OCI-LY1 (cell line): ENCODE data around the gene GOLM1.

ENCODE experiments used
- H2AFZ ChIP-seq: fragments of 200-600 bp; sonication (generic), shearing (Covaris generic); 2 replicates; pipeline ENCODE4 v1.6.0; 2014; ENCODE audit warnings: antibody characterized with exemption, mild to moderate bottlenecking, low read length
- H3F3A ChIP-seq: fragments of 200-600 bp; sonication (generic), shearing (Covaris generic); 2 replicates; pipeline ENCODE4 v1.6.0; 2014; ENCODE audit warnings: mild to moderate bottlenecking, antibody characterized with exemption, low read length, moderate library complexity; ENCODE audit not compliant: insufficient read depth
- H3K27ac ChIP-seq: fragments of 200-600 bp; sonication (generic); 2 replicates; pipeline ENCODE4 v1.5.1; 2014; ENCODE audit warnings: low read length, mixed run types, mild to moderate bottlenecking, low read depth; ENCODE audit not compliant: poor library complexity, severe bottlenecking
- H3K27me3 ChIP-seq: fragments of 200-600 bp; sonication (generic); 2 replicates; pipeline ENCODE4 v1.6.0; 2014; ENCODE audit warnings: antibody characterized with exemption, mild to moderate bottlenecking, low read length, moderate library complexity; ENCODE audit not compliant: insufficient read depth
- H3K36me3 ChIP-seq: fragments of 200-600 bp; sonication (generic); 2 replicates; pipeline ENCODE4 v1.6.1; 2014; ENCODE audit warnings: mild to moderate bottlenecking, antibody characterized with exemption, low read length, moderate library complexity, mixed read lengths; ENCODE audit not compliant: insufficient read depth
- H3K4me1 ChIP-seq: fragments of 200-600 bp; sonication (generic); 2 replicates; pipeline ENCODE4 v1.5.1; 2014; ENCODE audit warnings: mild to moderate bottlenecking, low read length, moderate library complexity; ENCODE audit not compliant: insufficient read depth, severe bottlenecking
- H3K4me2 ChIP-seq: fragments of 200-600 bp; sonication (generic), shearing (Covaris generic); 2 replicates; pipeline ENCODE4 v1.6.1; 2014; ENCODE audit warnings: low read length
- H3K4me3 ChIP-seq: fragments of 200-600 bp; sonication (generic); 2 replicates; pipeline ENCODE4 v1.5.1; 2014; ENCODE audit warnings: low read length, low read depth, mild to moderate bottlenecking, mixed read lengths; ENCODE audit not compliant: poor library complexity, severe bottlenecking
- H3K79me2 ChIP-seq: fragments of 200-600 bp; shearing (Covaris generic); 2 replicates; pipeline ENCODE4 v1.6.1; 2016; ENCODE audit warnings: mixed run types, low read length, mixed read lengths; ENCODE audit not compliant: insufficient read depth
- H3K9ac ChIP-seq: fragments of 200-600 bp; sonication (generic), shearing (Covaris generic); 2 replicates; pipeline ENCODE4 v1.6.1; 2014; ENCODE audit warnings: mild to moderate bottlenecking, low read length, mixed read lengths
- H3K9me2 ChIP-seq: fragments of 200-600 bp; sonication (generic), shearing (Covaris generic); 2 replicates; pipeline ENCODE4 v1.6.1; 2014; ENCODE audit warnings: low read depth, mild to moderate bottlenecking, low read length, mixed read lengths
- H3K9me3 ChIP-seq: fragments of 200-600 bp; shearing (Covaris generic); 2 replicates; pipeline ENCODE4 v1.6.1; 2014; ENCODE audit warnings: low read length, mixed read lengths
- H4K20me1 ChIP-seq: fragments of 200-600 bp; sonication (generic), shearing (Covaris generic); 2 replicates; pipeline ENCODE4 v1.6.0; 2016; ENCODE audit warnings: mild to moderate bottlenecking, low read length; ENCODE audit not compliant: insufficient read depth
- EZH2 ChIP-seq: fragments of 200-600 bp; sonication (generic), shearing (Covaris generic); IDR thresholded peaks from 2 replicates; pipeline ENCODE4 v1.8.0; 2017; ENCODE audit warnings: borderline replicate concordance, mixed run types, mild to moderate bottlenecking, antibody characterized with exemption, low read length, moderate library complexity, mixed read lengths
- TF ChIP-seq, protein P1 (sequence below): fragments of 200-600 bp; sonication (generic), shearing (Covaris generic); IDR thresholded peaks from 2 replicates; pipeline ENCODE4 v1.5.1; 2017; ENCODE audit warnings: mild to moderate bottlenecking, antibody characterized with exemption, low read length, moderate library complexity, mixed read lengths

The GOLM1 gene

GRCh38 chr9:86119457-86119856, 20.1 kb upstream of the GOLM1 start:
- Histone ChIP-seq H3K9ac (no peak overlapping the region), H3K4me1 (no peaks in the 10 kb centered on the region), H3K36me3 (no peaks in the 10 kb centered on the region), H3K4me3 (no peak overlapping the region), H3K27me3 (no peaks in the 10 kb centered on the region), H3K27ac (no peak overlapping the region), H3K79me2 (no peaks in the 10 kb centered on the region), H3F3A (no peaks in the 10 kb centered on the region), H3K4me2 (no peak overlapping the region), H3K9me3 (no peaks in the 10 kb centered on the region), H2AFZ (no peak overlapping the region), H4K20me1 (no peaks in the 10 kb centered on the region), H3K9me2 (no peaks in the 10 kb centered on the region)
- TF ChIP-seq EZH2, result no peak
- TF ChIP-seq, protein P1, sequence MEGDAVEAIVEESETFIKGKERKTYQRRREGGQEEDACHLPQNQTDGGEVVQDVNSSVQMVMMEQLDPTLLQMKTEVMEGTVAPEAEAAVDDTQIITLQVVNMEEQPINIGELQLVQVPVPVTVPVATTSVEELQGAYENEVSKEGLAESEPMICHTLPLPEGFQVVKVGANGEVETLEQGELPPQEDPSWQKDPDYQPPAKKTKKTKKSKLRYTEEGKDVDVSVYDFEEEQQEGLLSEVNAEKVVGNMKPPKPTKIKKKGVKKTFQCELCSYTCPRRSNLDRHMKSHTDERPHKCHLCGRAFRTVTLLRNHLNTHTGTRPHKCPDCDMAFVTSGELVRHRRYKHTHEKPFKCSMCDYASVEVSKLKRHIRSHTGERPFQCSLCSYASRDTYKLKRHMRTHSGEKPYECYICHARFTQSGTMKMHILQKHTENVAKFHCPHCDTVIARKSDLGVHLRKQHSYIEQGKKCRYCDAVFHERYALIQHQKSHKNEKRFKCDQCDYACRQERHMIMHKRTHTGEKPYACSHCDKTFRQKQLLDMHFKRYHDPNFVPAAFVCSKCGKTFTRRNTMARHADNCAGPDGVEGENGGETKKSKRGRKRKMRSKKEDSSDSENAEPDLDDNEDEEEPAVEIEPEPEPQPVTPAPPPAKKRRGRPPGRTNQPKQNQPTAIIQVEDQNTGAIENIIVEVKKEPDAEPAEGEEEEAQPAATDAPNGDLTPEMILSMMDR, result no peak

DNA sequence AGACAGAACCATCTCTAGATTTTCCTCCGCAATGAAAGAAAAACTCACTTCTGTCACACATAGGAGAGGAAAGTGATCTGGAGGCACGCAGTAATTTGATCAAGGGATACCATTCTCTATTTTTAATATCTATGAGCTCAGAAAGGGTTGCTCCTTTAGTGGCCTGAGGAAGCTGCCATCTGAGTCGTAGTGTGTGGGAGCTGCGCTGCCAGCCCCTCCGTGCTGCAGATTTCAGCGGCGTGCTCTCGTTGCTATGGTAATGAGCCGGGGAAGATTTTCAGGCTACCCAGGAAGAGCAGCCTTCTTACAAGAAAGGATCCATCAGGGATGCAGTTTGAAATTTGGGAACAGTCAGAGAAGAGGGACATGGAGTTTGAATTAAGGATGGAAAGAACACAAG, 17.1 kb upstream of the GOLM1 start:
- Histone ChIP-seq H3K36me3 (no peaks in the 10 kb centered on the region), H3F3A (no peaks in the 10 kb centered on the region), H3K79me2 (no peaks in the 10 kb centered on the region), H3K9me2 (no peaks in the 10 kb centered on the region), H3K27me3 (no peaks in the 10 kb centered on the region), H3K4me1 (no peaks in the 10 kb centered on the region), H3K9me3 (no peaks in the 10 kb centered on the region), H3K9ac (no peak overlapping the region), H4K20me1 (no peaks in the 10 kb centered on the region), H3K4me3 (no peak overlapping the region), H2AFZ (no peak overlapping the region), H3K4me2 (no peak overlapping the region), H3K27ac (no peak overlapping the region)
- TF ChIP-seq EZH2, result no peak
- TF ChIP-seq, protein P1, result no peak

DNA sequence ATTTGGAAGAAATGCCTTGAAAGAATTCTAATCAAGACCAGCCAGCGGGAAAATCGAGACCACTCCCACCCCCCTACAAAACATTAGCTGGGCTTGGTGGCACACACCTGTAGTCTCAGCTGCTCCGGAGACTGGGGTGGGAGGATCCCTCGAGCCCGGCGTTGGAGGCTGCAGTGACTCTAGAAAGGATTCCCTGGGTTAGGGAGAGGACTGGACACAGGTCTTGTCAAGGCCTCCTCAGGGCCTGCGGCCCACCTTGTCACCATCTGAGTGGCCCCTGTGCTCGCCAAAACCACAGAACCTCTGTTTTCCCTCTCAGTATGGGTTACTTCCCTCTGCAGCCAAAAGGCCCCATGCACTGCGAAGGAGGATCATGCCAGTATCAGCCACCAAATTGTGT, 16.5 kb upstream of the GOLM1 start:
- H2AFZ ChIP-seq, result no peak overlapping the region
- no peaks in the 10 kb centered on the region for H3K9me3 ChIP-seq
- no peak overlapping the region for H3K4me2 ChIP-seq
- H3K27me3 ChIP-seq, result no peaks in the 10 kb centered on the region
- H3K27ac ChIP-seq, result no peak overlapping the region
- H3K4me3 ChIP-seq, result no peak overlapping the region
- no peak for TF ChIP-seq EZH2
- TF ChIP-seq, protein P1, result no peak
- H3K79me2 ChIP-seq, result no peaks in the 10 kb centered on the region
- H4K20me1 ChIP-seq, result no peaks in the 10 kb centered on the region
- no peak overlapping the region for H3K9ac ChIP-seq
- no peaks in the 10 kb centered on the region for H3K36me3 ChIP-seq
- no peaks in the 10 kb centered on the region for H3K4me1 ChIP-seq
- H3K9me2 ChIP-seq, result no peaks in the 10 kb centered on the region
- no peaks in the 10 kb centered on the region for H3F3A ChIP-seq
